ENCODE data around the gene STK24. TPM values are rescaled to one million over a fixed set of nuclear protein-coding genes. Genes with fewer than 3 reads are reported as not detected.

The STK24 gene
- total RNA-seq, 1 donor from 2014 or later, result 121 TPM

GRCh38 chr13:98496966-98497365 lies 79.9 kb downstream of the STK24 start:
- H3K27me3 Mint-ChIP-seq, result no peaks in the 10 kb centered on the region
- no peak overlapping the region for H3K4me3 Mint-ChIP-seq
- H3K27ac Mint-ChIP-seq, result peak overlapping the region; percentile 6
- DNase-seq (ENCODE audit: extremely low spot score, unreplicated experiment), result no peak
- peaks cover 45% of the 10 kb centered on the region for H3K36me3 Mint-ChIP-seq
- TF ChIP-seq CTCF (conservative IDR thresholded peaks at IDR 0.05), result no peak
- peaks cover 61% of the 10 kb centered on the region for H3K4me1 Mint-ChIP-seq (ENCODE audit: unreplicated experiment)
- H3K9me3 Mint-ChIP-seq, result peaks cover 4% of the 10 kb centered on the region

GRCh38 chr13:98496479-98496791 lies 80.5 kb downstream of the STK24 start:
- Mint-ChIP-seq H3K36me3 (peaks cover 42% of the 10 kb centered on the region), H3K4me1 (ENCODE audit: unreplicated experiment) (peaks cover 64% of the 10 kb centered on the region), H3K4me3 (no peak overlapping the region), H3K9me3 (peaks cover 4% of the 10 kb centered on the region), H3K27me3 (no peaks in the 10 kb centered on the region), H3K27ac (peak overlapping the region; percentile 6)
- TF ChIP-seq CTCF (conservative IDR thresholded peaks at IDR 0.05), result no peak
- no peak for DNase-seq (ENCODE audit: extremely low spot score, unreplicated experiment)

- Mint-ChIP-seq H3K27ac (peak overlapping the region; percentile 28), H3K9me3 (peaks cover 4% of the 10 kb centered on the region), H3K27me3 (no peaks in the 10 kb centered on the region), H3K4me3 (peak overlapping the region; percentile 51), H3K36me3 (peaks cover 42% of the 10 kb centered on the region), H3K4me1 (ENCODE audit: unreplicated experiment) (peaks cover 68% of the 10 kb centered on the region)
- no peak for DNase-seq (ENCODE audit: extremely low spot score, unreplicated experiment)
- TF ChIP-seq CTCF (conservative IDR thresholded peaks at IDR 0.05), result no peak
Observed at GRCh38 chr13:98495627-98496478, 81.1 kb downstream of the STK24 start.

- Mint-ChIP-seq H3K27ac (no peak overlapping the region), H3K9me3 (peaks cover 4% of the 10 kb centered on the region), H3K4me1 (ENCODE audit: unreplicated experiment) (peaks cover 71% of the 10 kb centered on the region), H3K4me3 (no peak overlapping the region), H3K36me3 (peaks cover 37% of the 10 kb centered on the region), H3K27me3 (no peaks in the 10 kb centered on the region)
- TF ChIP-seq CTCF (conservative IDR thresholded peaks at IDR 0.05), result no peak
- no peak for DNase-seq (ENCODE audit: extremely low spot score, unreplicated experiment)
Observed at GRCh38 chr13:98494769-98495168, 82.1 kb downstream of the STK24 start.

GRCh38 chr13:98493042-98493712 lies 83.7 kb downstream of the STK24 start:
- no peaks in the 10 kb centered on the region for H3K27me3 Mint-ChIP-seq
- TF ChIP-seq CTCF (conservative IDR thresholded peaks at IDR 0.05), result no peak
- H3K9me3 Mint-ChIP-seq, result peaks cover 2% of the 10 kb centered on the region
- DNase-seq (ENCODE audit: extremely low spot score, unreplicated experiment), result no peak
- peaks cover 82% of the 10 kb centered on the region for H3K4me1 Mint-ChIP-seq (ENCODE audit: unreplicated experiment)
- peak overlapping the region; percentile 22 for H3K27ac Mint-ChIP-seq
- H3K4me3 Mint-ChIP-seq, result no peak overlapping the region
- peaks cover 34% of the 10 kb centered on the region for H3K36me3 Mint-ChIP-seq
